GM19395 (cell line): ENCODE data around the gene TMEM243.

Experiments
- ATAC-seq: cut with Tn5 transposase; IDR thresholded peaks from one replicate; pipeline ENCODE4 v1.9.1; 2021; ENCODE audit warnings: mild to moderate bottlenecking, moderate library complexity; ENCODE audit not compliant: unreplicated experiment

The TMEM243 gene

GRCh38 chr7:87164433-87164832, 55.1 kb downstream of the TMEM243 start:
- ATAC-seq = no peak

DNA sequence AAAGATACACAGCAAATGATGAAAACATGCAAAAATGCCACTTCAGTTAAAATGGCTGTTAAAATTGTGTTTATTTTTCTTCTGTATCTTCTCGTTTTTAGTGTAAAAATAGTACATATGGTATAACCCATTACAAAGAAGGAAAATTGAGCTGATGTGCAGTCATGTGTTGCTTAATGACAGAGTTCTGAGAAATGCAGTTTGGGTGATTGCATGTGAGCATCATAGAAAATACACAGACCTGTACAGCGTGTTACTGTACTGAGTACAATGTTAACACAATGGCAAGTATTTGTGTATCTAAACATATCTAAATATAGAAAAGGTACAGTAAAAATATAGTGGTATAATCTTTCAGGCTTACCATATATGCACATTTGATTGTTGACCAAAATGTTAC, 60.0 kb downstream of the TMEM243 start:
- peak; percentile 39 for ATAC-seq

GRCh38 chr7:87156709-87157108, 62.8 kb downstream of the TMEM243 start:
- ATAC-seq = no peak

DNA sequence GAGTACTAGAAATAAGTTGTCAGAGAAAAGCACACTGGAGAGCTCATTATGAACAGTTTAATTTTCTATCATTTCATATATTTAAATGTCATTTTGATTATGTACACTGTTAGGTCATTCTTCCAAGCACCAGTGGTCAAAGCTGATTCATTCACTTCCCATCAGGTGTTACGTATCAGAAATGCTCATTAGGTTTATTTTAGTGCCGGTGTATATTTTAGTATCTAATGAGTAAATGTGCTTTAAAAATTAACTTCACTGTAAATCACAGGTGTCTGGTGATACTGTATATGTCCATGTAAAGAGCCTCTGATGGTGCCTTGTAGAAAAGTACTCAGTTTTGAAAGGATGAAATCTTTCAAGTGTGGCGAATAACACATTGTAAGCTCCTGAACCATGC, 63.7 kb downstream of the TMEM243 start:
- no peak for ATAC-seq

DNA sequence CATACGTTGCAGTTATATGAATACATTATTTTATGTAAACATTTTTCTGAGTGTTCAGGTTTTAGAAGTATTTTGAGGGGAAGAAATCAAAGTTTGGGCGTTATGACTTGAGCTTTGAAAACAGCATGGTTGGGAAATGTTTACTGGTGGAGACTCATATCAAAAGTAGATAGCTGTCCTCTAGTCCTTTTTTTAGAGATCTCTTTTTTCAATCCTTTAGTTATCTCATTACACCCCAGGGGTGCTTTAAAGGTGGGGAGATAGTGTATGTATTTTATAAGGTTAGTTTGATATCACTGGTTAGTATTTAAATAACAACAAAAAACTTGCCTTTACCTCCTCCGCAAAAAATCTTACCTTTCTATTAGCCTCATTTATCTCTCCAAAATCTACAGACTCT, 65.0 kb downstream of the TMEM243 start:
- ATAC-seq = no peak

GRCh38 chr7:87154166-87154565, 65.4 kb downstream of the TMEM243 start:
- no peak for ATAC-seq

GRCh38 chr7:87152897-87153641, 66.5 kb downstream of the TMEM243 start:
- peak; percentile 20 for ATAC-seq

DNA sequence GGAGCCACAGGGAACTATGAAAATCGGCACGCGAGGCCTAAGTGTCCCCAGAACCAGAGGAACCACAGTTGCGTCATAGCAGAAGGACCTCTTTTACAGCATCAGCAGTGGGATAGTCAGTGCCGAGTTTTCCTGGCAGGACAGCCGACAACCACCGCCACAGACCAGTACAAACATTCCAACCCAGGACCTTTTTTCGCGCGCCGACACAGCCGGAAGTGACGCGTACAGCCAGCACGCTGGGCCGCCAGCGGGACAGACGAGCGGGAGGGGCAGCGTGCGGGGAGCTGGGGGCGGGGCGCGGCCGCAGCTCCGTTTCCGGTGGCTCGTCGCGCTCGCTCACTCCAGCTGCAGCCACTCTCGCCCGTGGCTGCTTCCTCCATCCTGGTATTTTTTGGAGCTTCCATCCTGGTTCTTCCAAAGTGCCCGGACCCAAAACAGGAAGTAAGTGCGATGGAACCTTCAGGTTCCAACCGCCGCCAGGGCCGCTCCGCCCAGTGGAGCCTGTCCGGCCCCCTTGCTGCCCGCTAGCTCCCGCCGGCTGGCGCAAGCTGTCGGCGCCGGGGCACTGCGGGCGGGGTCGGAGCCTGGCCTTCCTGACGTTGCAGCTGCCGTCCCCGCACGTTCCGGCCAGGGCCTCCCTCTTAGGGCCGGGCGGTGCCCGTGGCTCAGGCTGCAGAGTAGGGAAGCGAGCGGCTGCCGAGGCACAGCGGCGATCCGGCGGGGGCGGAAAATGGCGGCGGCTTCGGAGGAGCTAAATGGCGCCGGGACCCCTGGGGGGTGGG, 67.2 kb downstream of the TMEM243 start, which contains the start of gene DMTF1:
Gene DMTF1, plus strand, starts transcription at position 342 of the 785 bp plus-strand sequence. CDS start 12,489 bp downstream, outside the sequence.
- peak; percentile 83 for ATAC-seq

DNA sequence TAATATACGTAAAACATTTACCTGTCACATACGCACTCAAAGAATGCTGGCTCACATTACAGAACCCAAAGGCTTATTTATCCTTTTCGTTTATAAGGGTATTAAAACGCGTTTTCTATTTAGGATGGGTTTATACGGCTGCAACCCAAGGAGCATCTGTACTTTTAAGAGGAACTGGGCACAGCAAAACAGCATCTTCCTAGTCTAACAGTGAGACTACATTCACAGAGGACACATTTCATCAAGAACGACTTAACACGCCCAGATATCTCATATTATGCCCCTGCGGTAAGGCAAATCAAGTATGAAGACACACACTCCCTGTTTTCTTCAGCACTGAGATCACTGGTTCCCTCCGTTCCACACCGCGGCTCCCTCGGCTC, 67.8 kb downstream of the TMEM243 start:
- ATAC-seq = peak; percentile 48

- no peak for ATAC-seq
Measured at GRCh38 chr7:87151002-87151728, 68.4 kb downstream of the TMEM243 start.

DNA sequence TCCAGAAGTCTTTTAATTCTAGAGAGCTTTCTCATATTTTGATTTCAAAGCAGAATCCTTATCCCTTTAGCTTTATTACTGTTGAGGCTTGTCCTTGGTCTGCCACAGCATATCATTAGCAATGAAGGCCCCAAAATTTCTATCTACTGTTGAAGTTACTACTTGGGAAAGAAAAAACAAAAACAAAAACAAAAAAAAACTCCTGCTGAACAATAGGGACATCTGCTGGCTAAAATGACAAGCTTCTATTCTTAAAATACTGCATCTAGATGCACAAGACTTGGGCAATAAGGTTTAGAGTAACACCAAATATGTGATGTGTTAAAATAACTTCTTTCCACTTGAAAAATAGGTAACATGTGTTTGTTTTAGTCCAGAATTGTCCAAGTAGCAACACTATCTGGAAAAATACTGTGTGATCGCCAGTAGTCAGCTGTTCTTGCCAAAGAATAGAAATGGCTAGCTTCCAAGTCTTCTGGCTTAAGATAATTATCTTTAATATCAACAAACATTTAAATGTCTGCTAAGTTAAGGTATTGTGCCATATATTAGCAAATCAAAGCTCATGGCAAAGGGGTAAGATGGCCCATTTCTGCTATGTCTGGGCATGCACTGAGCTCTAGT, 71.1 kb downstream of the TMEM243 start:
- ATAC-seq = no peak

- no peak for ATAC-seq
Measured at GRCh38 chr7:87147500-87147899, 72.0 kb downstream of the TMEM243 start.

DNA sequence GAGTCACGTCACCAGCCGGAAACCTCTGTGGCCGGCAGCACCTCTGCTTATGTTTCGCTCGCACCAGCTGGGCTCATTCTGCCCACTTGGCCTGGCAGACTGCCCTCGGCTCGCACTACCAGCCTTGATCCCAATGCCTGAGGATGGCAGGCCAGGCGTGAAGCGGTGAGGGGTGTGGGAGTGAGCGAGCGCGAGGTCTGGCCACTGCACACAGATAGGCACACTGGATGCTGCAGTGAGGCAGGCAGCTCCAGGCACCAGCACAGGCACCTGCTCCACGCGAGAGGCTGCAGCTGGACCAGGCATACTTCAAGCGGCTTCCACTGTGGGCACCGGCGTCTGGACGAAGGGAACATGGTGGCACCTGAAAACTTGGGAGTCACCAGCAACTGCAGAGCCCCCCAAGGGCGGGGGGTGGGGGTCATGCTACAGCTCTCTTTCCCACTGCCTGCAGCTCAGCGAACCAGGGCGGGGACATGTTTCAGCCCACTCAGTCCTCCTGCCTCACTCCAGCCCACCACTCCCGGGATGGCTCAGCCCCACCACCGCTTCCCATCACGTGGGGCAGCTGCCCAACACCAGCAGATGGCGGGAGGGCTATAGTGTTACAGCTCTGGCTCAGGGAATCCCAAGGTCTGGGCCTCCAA, 72.7 kb downstream of the TMEM243 start:
- no peak for ATAC-seq
